H1 (cell line): ENCODE results near the gene LRRC74A. TPM values are rescaled to one million over a fixed set of nuclear protein-coding genes. Genes with fewer than 3 reads are reported as not detected.

Experiments used
- CTCF ChIA-PET: fragments of 300-600 bp; sonication (Branson Sonifier 250); formaldehyde crosslinking; loops from one replicate; lab custom pipeline; 2021; ENCODE audit not compliant: partially characterized antibody; lab: Charles Lee
- POLR2A ChIA-PET: fragments of 300-600 bp; sonication (Branson Sonifier 250); formaldehyde crosslinking; loops from one replicate; lab custom pipeline; 2021; ENCODE audit warnings: inconsistent platforms; ENCODE audit not compliant: partially characterized antibody; lab: Charles Lee
- DNase-seq, 2 experiments: peaks; one replicate each; pipeline versions ENCODE4 v3.0.0 to v3.0.0-alpha.2; 2010 to 2022; ENCODE audit warnings: low spot score in 2 of 2, low read depth in 1 of 2, mixed read lengths in 1 of 2
- FAIRE-seq: peaks from 2 replicates; lab custom pipeline; 2011; peaks lifted over from hg19 to GRCh38; lab: Jason Lieb, UNC
- H2AFZ ChIP-seq: 2 replicates; pipeline ENCODE4 v1.8.1; 2012; ENCODE audit warnings: low read length, inconsistent platforms
- H2AK5ac ChIP-seq: 2 replicates; pipeline ENCODE4 v1.6.1; 2013; ENCODE audit warnings: low read depth, low read length
- H2BK120ac ChIP-seq: replicated peaks from 2 replicates; pipeline ENCODE3; 2013; ENCODE audit warnings: low read depth, low read length, inconsistent platforms
- H2BK12ac ChIP-seq: 2 replicates; pipeline ENCODE4 v1.6.1; 2013; ENCODE audit warnings: low read depth, low read length
- H2BK15ac ChIP-seq: 2 replicates; pipeline ENCODE4 v1.6.1; 2013; ENCODE audit warnings: low read length
- H2BK20ac ChIP-seq: 2 replicates; pipeline ENCODE4 v1.6.1; 2013; ENCODE audit warnings: low read length
- H2BK5ac ChIP-seq: 2 replicates; pipeline ENCODE4 v1.6.1; 2013; ENCODE audit warnings: low read depth, low read length
- H3K14ac ChIP-seq: 2 replicates; pipeline ENCODE4 v1.6.1; 2013; ENCODE audit warnings: inconsistent platforms; ENCODE audit not compliant: insufficient read length
- H3K18ac ChIP-seq: 2 replicates; pipeline ENCODE4 v1.6.1; 2013; ENCODE audit warnings: low read length; ENCODE audit errors: extremely low read depth
- H3K23ac ChIP-seq: 2 replicates; pipeline ENCODE4 v1.6.1; 2013; ENCODE audit warnings: inconsistent platforms; ENCODE audit not compliant: insufficient read length
- H3K23me2 ChIP-seq: 2 replicates; pipeline ENCODE4 v1.6.1; 2013; ENCODE audit warnings: low read depth, low read length
- H3K27ac ChIP-seq: 2 replicates; pipeline ENCODE4 v1.6.1; 2011; ENCODE audit warnings: low read depth, low read length, inconsistent platforms
- H3K27me3 ChIP-seq, 4 experiments: replicated peaks in 1 of 4; 1 replicate in 1 of 4; 2 replicates in 3 of 4; pipeline versions ENCODE4 v1.6.1 to v1.8.1; 2011 to 2013; ENCODE audit warnings: low read length in 3 of 4, mild to moderate bottlenecking in 3 of 4, inconsistent platforms in 2 of 4, mixed read lengths in 2 of 4, moderate library complexity in 1 of 4; ENCODE audit not compliant: control insufficient read depth in 3 of 4, insufficient read depth in 3 of 4; ENCODE audit errors: extremely low read depth in 1 of 4
- H3K36me3 ChIP-seq, 4 experiments: 2 replicates each; pipeline versions ENCODE4 v1.6.1 to v1.8.1; 2011 to 2013; ENCODE audit warnings: mild to moderate bottlenecking in 4 of 4, low read length in 3 of 4, moderate library complexity in 2 of 4, control low read depth in 1 of 4, inconsistent platforms in 1 of 4; ENCODE audit not compliant: insufficient read depth in 4 of 4, control insufficient read depth in 2 of 4
- H3K4ac ChIP-seq: replicated peaks from 2 replicates; pipeline ENCODE3; 2013; ENCODE audit warnings: low read length, low read depth, mixed read lengths, inconsistent platforms; ENCODE audit not compliant: insufficient read length
- H3K4me1 ChIP-seq, 4 experiments: replicated peaks in 1 of 4; 1 replicate in 1 of 4; 2 replicates in 3 of 4; pipeline versions ENCODE4 v1.6.1 to v1.8.1; 2011 to 2013; ENCODE audit warnings: low read length in 3 of 4, inconsistent platforms in 2 of 4, mixed read lengths in 1 of 4; ENCODE audit not compliant: insufficient read depth in 4 of 4, control insufficient read depth in 3 of 4
- H3K4me2 ChIP-seq, 2 experiments: 2 replicates each; pipeline versions ENCODE4 v1.6.1 to v1.8.1; 2011 to 2013; ENCODE audit warnings: low read depth in 2 of 2, low read length in 2 of 2, control low read depth in 1 of 2, inconsistent platforms in 1 of 2, mild to moderate bottlenecking in 1 of 2; ENCODE audit not compliant: insufficient read depth in 1 of 2
- H3K4me3 ChIP-seq, 4 experiments: fragments of 200-600, 300-600 bp in 1 of 4; sonication (generic), shearing (Covaris generic), sonication (Bioruptor Twin) in 1 of 4; 2 replicates each; pipeline versions ENCODE4 v1.5.1 to v1.8.1; 2011 to 2016; ENCODE audit warnings: low read length in 4 of 4, low read depth in 3 of 4, control low read depth in 2 of 4, inconsistent platforms in 2 of 4, mild to moderate bottlenecking in 2 of 4, mixed read lengths in 1 of 4, moderate library complexity in 1 of 4; ENCODE audit not compliant: insufficient read depth in 2 of 4; ENCODE audit errors: extremely low read depth in 1 of 4
- H3K56ac ChIP-seq: replicated peaks from 2 replicates; pipeline ENCODE3; 2013; ENCODE audit warnings: low read depth, mild to moderate bottlenecking, mixed read lengths, low read length, inconsistent platforms; ENCODE audit not compliant: insufficient read length
- H3K79me1 ChIP-seq: 2 replicates; pipeline ENCODE4 v1.6.1; 2013; ENCODE audit warnings: low read depth, low read length, control low read depth
- H3K79me2 ChIP-seq, 2 experiments: 2 replicates each; pipeline versions ENCODE4 v1.6.1 to v1.8.1; 2012 to 2013; ENCODE audit warnings: low read length in 2 of 2, mild to moderate bottlenecking in 2 of 2, inconsistent platforms in 1 of 2; ENCODE audit not compliant: insufficient read depth in 2 of 2, control insufficient read depth in 1 of 2
- H3K9ac ChIP-seq, 4 experiments: replicated peaks in 1 of 4; 1 replicate in 1 of 4; 2 replicates in 3 of 4; pipeline versions ENCODE4 v1.6.1 to v1.8.1; 2011 to 2013; ENCODE audit warnings: low read depth in 3 of 4, low read length in 3 of 4, control low read depth in 2 of 4, mild to moderate bottlenecking in 2 of 4, moderate library complexity in 2 of 4, inconsistent platforms in 1 of 4; ENCODE audit errors: extremely low read depth in 1 of 4
- H3K9me3 ChIP-seq, 2 experiments: 2 replicates each; pipeline versions ENCODE4 v1.6.1 to v1.8.1; 2012 to 2013; ENCODE audit warnings: mild to moderate bottlenecking in 2 of 2, moderate library complexity in 2 of 2, control low read depth in 1 of 2, inconsistent platforms in 1 of 2, low read depth in 1 of 2, low read length in 1 of 2, mixed read lengths in 1 of 2; ENCODE audit not compliant: insufficient read depth in 2 of 2
- H4K20me1 ChIP-seq, 2 experiments: replicated peaks in 1 of 2; 2 replicates each; pipeline versions ENCODE3 to v1.8.1; 2011 to 2013; ENCODE audit warnings: inconsistent platforms in 2 of 2, low read length in 2 of 2, mild to moderate bottlenecking in 1 of 2; ENCODE audit not compliant: insufficient read depth in 2 of 2, control insufficient read depth in 1 of 2
- H4K5ac ChIP-seq: 2 replicates; pipeline ENCODE4 v1.6.1; 2013; ENCODE audit warnings: low read length, low read depth, mixed read lengths, inconsistent platforms; ENCODE audit not compliant: insufficient read length
- H4K8ac ChIP-seq: 2 replicates; pipeline ENCODE4 v1.8.0; 2013; ENCODE audit warnings: mild to moderate bottlenecking, moderate library complexity, low read length, inconsistent platforms; ENCODE audit not compliant: insufficient read depth; ENCODE audit errors: extremely low read depth
- H4K91ac ChIP-seq: replicated peaks from 2 replicates; pipeline ENCODE3; 2013; ENCODE audit warnings: low read length, mixed read lengths, inconsistent platforms; ENCODE audit not compliant: insufficient read length
- CEBPB ChIP-seq: IDR thresholded peaks from 2 replicates; pipeline ENCODE4 v1.6.1; 2012; ENCODE audit warnings: low read depth, low read length
- CTCF ChIP-seq, 3 experiments: IDR thresholded peaks; 1 replicate in 2 of 3; 2 replicates in 1 of 3; pipeline versions ENCODE4 v1.5.1 to v1.6.1; 2011; ENCODE audit warnings: low read length in 3 of 3, mild to moderate bottlenecking in 3 of 3, inconsistent platforms in 2 of 3, low read depth in 1 of 3, moderate library complexity in 1 of 3; ENCODE audit not compliant: insufficient read depth in 1 of 3; ENCODE audit errors: control extremely low read depth in 1 of 3
- EGR1 ChIP-seq: IDR thresholded peaks from 2 replicates; pipeline ENCODE4 v1.6.1; 2011; ENCODE audit warnings: low read depth, low read length, borderline replicate concordance
- GTF2F1 ChIP-seq: IDR thresholded peaks from 2 replicates; pipeline ENCODE4 v1.6.1; 2012; ENCODE audit warnings: low read depth, low read length, improper control_type of control experiment, borderline replicate concordance
- KDM4A ChIP-seq: IDR thresholded peaks from one replicate; pipeline ENCODE4 v1.7.1; 2012; ENCODE audit warnings: low read depth, mild to moderate bottlenecking, moderate library complexity, low read length, inconsistent platforms; ENCODE audit not compliant: severe bottlenecking
- RXRA ChIP-seq: IDR thresholded peaks from 2 replicates; pipeline ENCODE4 v1.6.1; 2011; ENCODE audit warnings: low read depth, mild to moderate bottlenecking, low read length, moderate library complexity; ENCODE audit not compliant: insufficient read depth
- SAP30 ChIP-seq: fragments of 300-600 bp; sonication (generic); IDR thresholded peaks from 2 replicates; pipeline ENCODE4 v1.7.1; 2012; ENCODE audit warnings: low read length, moderate library complexity, mild to moderate bottlenecking, inconsistent platforms; ENCODE audit not compliant: insufficient read depth, insufficient replicate concordance
- USF2 ChIP-seq: IDR thresholded peaks from 2 replicates; pipeline ENCODE4 v1.6.1; 2011; ENCODE audit warnings: low read length, improper control_type of control experiment
- WGBS, 2 experiments: shearing (Covaris generic) in 1 of 2; methylation state at CpG; one replicate each; pipeline versions ENCODE4 v1.1.6 to v1.1.7; 2013 to 2015; ENCODE audit warnings: low lambda C conversion rate in 2 of 2, mixed read lengths in 2 of 2, inconsistent platforms in 1 of 2, low coverage in 1 of 2, missing lambda C conversion rate in 1 of 2; ENCODE audit not compliant: insufficient replicate concordance in 2 of 2, insufficient coverage in 1 of 2, insufficient read length in 1 of 2; ENCODE audit errors: extremely low coverage in 1 of 2, missing lambda C conversion rate in 1 of 2; 5-methylcytosine and 5-hydroxymethylcytosine counted together
- polyA plus RNA-seq, 7 experiments: library from polyadenylated mRNA; depleted of rRNA in 3 of 7; stranded (reverse) in 5 of 7; unstranded in 2 of 7; fragments of >200 nt in 5 of 7; fragments of 200-250 nt in 2 of 7; gene quantifications; 1 replicate in 5 of 7; 2 replicates in 1 of 7; 4 replicates in 1 of 7; pipeline versions ENCODE4 v1.2.1 to v1.2.3, GENCODE V29; 2011 to 2013; ENCODE audit warnings: missing spikeins in 2 of 7, mixed read lengths in 2 of 7
- total RNA-seq: library from RNA; stranded (reverse); fragmentation: NEBNext Ultra II Directional; extraction: Animal tissue kit (Norgen Biotek cat#: 25700); gene quantifications from 2 replicates; pipeline ENCODE4 v1.2.1, GENCODE V29; 2021

Gene LRRC74A
- total and polyA plus RNA-seq, 2 of the 8 experiments (the other 6 are each of a cell fraction or from before 2014, with no cell fraction given): not detected

- H2AFZ ChIP-seq: peak overlapping the region; percentile 69; the same call in 1 of the 2 replicates
- 0 out of 4 replicates have a peak overlapping the region, but pooled peaks of 1 of the 2 experiments have one; percentile 15 for H3K4me2 ChIP-seq
- CTCF ChIA-PET: interaction anchor here (1.0 to 1.3 kb wide), 4 partner anchors 22 to 255 kb away, joined by 3 to 4 read pairs (median 3); no protein-coding TSS in a partner anchor
- TF ChIP-seq CEBPB (no peak), GTF2F1 (no peak), CTCF (IDR thresholded peaks at IDR 0.05; ENCODE audit: control extremely low read depth in 1 of 3, insufficient read depth in 1 of 3, low read depth in 1 of 3, low read length in 3 of 3) (no peak), KDM4A (no peak), RXRA (no peak), USF2 (no peak), SAP30 (no peak), EGR1 (no peak)
These were observed 2.3 kb downstream of the LRRC74A start for GRCh38 chr14:76828339-76829012.

More at GRCh38 chr14:76828339-76829012, 2.3 kb downstream of the LRRC74A start:
- H3K18ac ChIP-seq: no peak overlapping the region
- H4K91ac ChIP-seq: no peak overlapping the region
- no peak overlapping the region for H4K5ac ChIP-seq
- POLR2A ChIA-PET: interaction anchor here (1.8 kb wide), 1 partner anchor 17 kb away, joined by 7 read pairs; the partner anchor contains the start of gene ANGEL1
- H2BK120ac ChIP-seq: no peak overlapping the region
- no peak overlapping the region for H3K4me3 ChIP-seq
- no peak overlapping the region for H3K4ac ChIP-seq
- H3K23ac ChIP-seq: no peak overlapping the region
- no peak for DNase-seq
- no peak overlapping the region for H2BK12ac ChIP-seq
- no peak overlapping the region for H3K27ac ChIP-seq
- H2BK20ac ChIP-seq: no peak overlapping the region
- 81% methylated on average over 17 of the region's 17 CpGs; no CpG with 5 or more reads in 1 of the 2 experiments for WGBS, 2 experiments
- H2BK5ac ChIP-seq: no peak overlapping the region
- no peak overlapping the region for H3K9ac ChIP-seq
- no peaks in the 10 kb centered on the region for H3K36me3 ChIP-seq
- no peaks in the 10 kb centered on the region for H3K79me2 ChIP-seq
- no peaks in the 10 kb centered on the region for H3K9me3 ChIP-seq
- no peaks in the 10 kb centered on the region for H3K27me3 ChIP-seq
- FAIRE-seq: no peak
- H3K23me2 ChIP-seq: no peaks in the 10 kb centered on the region
- peaks cover 0 to 22% (median 9%) of the 10 kb centered on the region in 4 experiments; a peak in 5 of 7 replicates for H3K4me1 ChIP-seq
- no peak overlapping the region for H4K8ac ChIP-seq
- no peaks in the 10 kb centered on the region for H3K79me1 ChIP-seq
- no peak overlapping the region for H2BK15ac ChIP-seq
- H2AK5ac ChIP-seq: no peak overlapping the region
- H3K14ac ChIP-seq: no peak overlapping the region
- no peak overlapping the region for H3K56ac ChIP-seq
- H4K20me1 ChIP-seq: no peaks in the 10 kb centered on the region
